Activated T-cell treated with anti-CD3 and anti-CD28 coated beads, Interleukin-2, amount 50 U/mL, for 24 hours (primary cell): ENCODE measurements around the gene HELZ.
"Not testable (repeated sequence)": the region's sequence is repeated elsewhere in the genome, so short reads cannot be mapped to it uniquely, and the experiment has no call there.

ENCODE experiments used
- DNase-seq: peaks from one replicate; pipeline ENCODE4 v3.0.0-alpha.2; 2020
- H3K27ac Mint-ChIP-seq: 2 replicates; pipeline ENCODE4 v1.8.0; 2020; ENCODE audit warnings: mild to moderate bottlenecking, mixed read lengths
- H3K27me3 Mint-ChIP-seq: 2 replicates; pipeline ENCODE4 v1.8.0; 2020; ENCODE audit warnings: mixed read lengths
- H3K36me3 Mint-ChIP-seq: 2 replicates; pipeline ENCODE4 v1.8.0; 2020; ENCODE audit warnings: low read depth, mixed read lengths
- H3K4me1 Mint-ChIP-seq: 2 replicates; pipeline ENCODE4 v1.8.0; 2020; ENCODE audit warnings: low read depth, mixed read lengths
- H3K4me3 Mint-ChIP-seq: 2 replicates; pipeline ENCODE4 v1.8.0; 2020; ENCODE audit warnings: mild to moderate bottlenecking, moderate library complexity, mixed read lengths
- H3K9me3 Mint-ChIP-seq: 2 replicates; pipeline ENCODE4 v1.8.0; 2020; ENCODE audit warnings: mixed read lengths

HELZ gene

GRCh38 chr17:67123699-67124098 lies 121.3 kb downstream of the HELZ start:
- no peak overlapping the region for H3K27ac Mint-ChIP-seq
- peaks cover 10% of the 10 kb centered on the region for H3K4me1 Mint-ChIP-seq
- H3K36me3 Mint-ChIP-seq, result peaks cover 77% of the 10 kb centered on the region
- H3K4me3 Mint-ChIP-seq, result no peak overlapping the region
- no peaks in the 10 kb centered on the region for H3K27me3 Mint-ChIP-seq
- H3K9me3 Mint-ChIP-seq, result no peaks in the 10 kb centered on the region
- DNase-seq, result no peak

GRCh38 chr17:67121316-67121891 lies 123.6 kb downstream of the HELZ start:
- no peak overlapping the region for H3K27ac Mint-ChIP-seq
- peaks cover 6% of the 10 kb centered on the region for H3K9me3 Mint-ChIP-seq
- H3K4me1 Mint-ChIP-seq, result peaks cover 10% of the 10 kb centered on the region
- peaks cover 80% of the 10 kb centered on the region for H3K36me3 Mint-ChIP-seq
- no peak overlapping the region for H3K4me3 Mint-ChIP-seq
- no peak for DNase-seq
- no peaks in the 10 kb centered on the region for H3K27me3 Mint-ChIP-seq

GRCh38 chr17:67119102-67119501 lies 125.9 kb downstream of the HELZ start:
- Mint-ChIP-seq H3K27me3 (no peaks in the 10 kb centered on the region), H3K36me3 (peaks cover 89% of the 10 kb centered on the region), H3K4me3 (no peak overlapping the region), H3K27ac (no peak overlapping the region), H3K4me1 (peaks cover 11% of the 10 kb centered on the region), H3K9me3 (peaks cover 7% of the 10 kb centered on the region)
- no peak for DNase-seq

- H3K27ac Mint-ChIP-seq, result no peak overlapping the region
- no peaks in the 10 kb centered on the region for H3K27me3 Mint-ChIP-seq
- peaks cover 94% of the 10 kb centered on the region for H3K36me3 Mint-ChIP-seq
- H3K4me1 Mint-ChIP-seq, result peaks cover 8% of the 10 kb centered on the region
- peaks cover 7% of the 10 kb centered on the region for H3K9me3 Mint-ChIP-seq
- no peak for DNase-seq
- H3K4me3 Mint-ChIP-seq, result no peak overlapping the region
Observed at GRCh38 chr17:67116045-67116575, 128.9 kb downstream of the HELZ start.

- peaks cover 7% of the 10 kb centered on the region for H3K9me3 Mint-ChIP-seq
- no peak overlapping the region for H3K27ac Mint-ChIP-seq
- no peaks in the 10 kb centered on the region for H3K27me3 Mint-ChIP-seq
- peaks cover 8% of the 10 kb centered on the region for H3K4me1 Mint-ChIP-seq
- no peak overlapping the region for H3K4me3 Mint-ChIP-seq
- no peak for DNase-seq
- H3K36me3 Mint-ChIP-seq, result peaks cover 94% of the 10 kb centered on the region
Observed at GRCh38 chr17:67115401-67115800, 129.6 kb downstream of the HELZ start.

- no peak overlapping the region for H3K4me3 Mint-ChIP-seq
- peaks cover 94% of the 10 kb centered on the region for H3K36me3 Mint-ChIP-seq
- DNase-seq, result no peak
- H3K27me3 Mint-ChIP-seq, result no peaks in the 10 kb centered on the region
- peaks cover 7% of the 10 kb centered on the region for H3K9me3 Mint-ChIP-seq
- H3K4me1 Mint-ChIP-seq, result peaks cover 8% of the 10 kb centered on the region
- peak overlapping the region; percentile 23 for H3K27ac Mint-ChIP-seq
Observed at GRCh38 chr17:67113486-67113885, 131.5 kb downstream of the HELZ start.

GRCh38 chr17:67111808-67112207 lies 133.2 kb downstream of the HELZ start:
- DNase-seq, result no peak
- no peak overlapping the region for H3K4me3 Mint-ChIP-seq
- H3K4me1 Mint-ChIP-seq, result peaks cover 13% of the 10 kb centered on the region
- H3K9me3 Mint-ChIP-seq, result peaks cover 2% of the 10 kb centered on the region
- no peak overlapping the region for H3K27ac Mint-ChIP-seq
- H3K36me3 Mint-ChIP-seq, result peaks cover 95% of the 10 kb centered on the region
- no peaks in the 10 kb centered on the region for H3K27me3 Mint-ChIP-seq

- H3K4me3 Mint-ChIP-seq, result no peak overlapping the region
- no peak for DNase-seq
- H3K27me3 Mint-ChIP-seq, result no peaks in the 10 kb centered on the region
- peaks cover 95% of the 10 kb centered on the region for H3K36me3 Mint-ChIP-seq
- H3K27ac Mint-ChIP-seq, result no peak overlapping the region
- peaks cover 13% of the 10 kb centered on the region for H3K4me1 Mint-ChIP-seq
- H3K9me3 Mint-ChIP-seq, result peaks cover under 1% of the 10 kb centered on the region
Observed at GRCh38 chr17:67111327-67111726, 133.7 kb downstream of the HELZ start.

GRCh38 chr17:67110619-67111018 lies 134.4 kb downstream of the HELZ start:
- H3K27me3 Mint-ChIP-seq, result no peaks in the 10 kb centered on the region
- DNase-seq, result no peak
- H3K4me1 Mint-ChIP-seq, result peaks cover 11% of the 10 kb centered on the region
- no peaks in the 10 kb centered on the region for H3K9me3 Mint-ChIP-seq
- H3K27ac Mint-ChIP-seq, result no peak overlapping the region
- no peak overlapping the region for H3K4me3 Mint-ChIP-seq
- peaks cover 94% of the 10 kb centered on the region for H3K36me3 Mint-ChIP-seq

GRCh38 chr17:67109111-67109510 lies 135.9 kb downstream of the HELZ start:
- Mint-ChIP-seq H3K27me3 (no peaks in the 10 kb centered on the region), H3K4me3 (no peak overlapping the region), H3K9me3 (no peaks in the 10 kb centered on the region), H3K4me1 (peaks cover 19% of the 10 kb centered on the region), H3K36me3 (peaks cover 94% of the 10 kb centered on the region), H3K27ac (no peak overlapping the region)
- no peak for DNase-seq

GRCh38 chr17:67107811-67108775 lies 136.9 kb downstream of the HELZ start:
- H3K36me3 Mint-ChIP-seq, result peaks cover 94% of the 10 kb centered on the region
- H3K27ac Mint-ChIP-seq, result no peak overlapping the region
- no peak for DNase-seq
- peaks cover 24% of the 10 kb centered on the region for H3K4me1 Mint-ChIP-seq
- no peaks in the 10 kb centered on the region for H3K27me3 Mint-ChIP-seq
- H3K4me3 Mint-ChIP-seq, result no peak overlapping the region
- H3K9me3 Mint-ChIP-seq, result no peaks in the 10 kb centered on the region

GRCh38 chr17:67107171-67107570 lies 137.8 kb downstream of the HELZ start:
- Mint-ChIP-seq H3K27ac (no peak overlapping the region), H3K36me3 (peaks cover 90% of the 10 kb centered on the region), H3K9me3 (no peaks in the 10 kb centered on the region), H3K4me1 (peaks cover 29% of the 10 kb centered on the region), H3K4me3 (no peak overlapping the region), H3K27me3 (no peaks in the 10 kb centered on the region)
- DNase-seq, result no peak

GRCh38 chr17:67105213-67105612 lies 139.8 kb downstream of the HELZ start:
- no peaks in the 10 kb centered on the region for H3K27me3 Mint-ChIP-seq
- H3K9me3 Mint-ChIP-seq, result no peaks in the 10 kb centered on the region
- no peak for DNase-seq
- H3K36me3 Mint-ChIP-seq, result peaks cover 86% of the 10 kb centered on the region
- H3K27ac Mint-ChIP-seq, result peak overlapping the region; percentile 47
- no peak overlapping the region for H3K4me3 Mint-ChIP-seq
- H3K4me1 Mint-ChIP-seq, result peaks cover 41% of the 10 kb centered on the region

GRCh38 chr17:67104641-67105040 lies 140.4 kb downstream of the HELZ start:
- Mint-ChIP-seq H3K36me3 (peaks cover 85% of the 10 kb centered on the region), H3K4me1 (peaks cover 46% of the 10 kb centered on the region)
- not testable (repeated sequence) for H3K27ac Mint-ChIP-seq, H3K27me3 Mint-ChIP-seq, H3K9me3 Mint-ChIP-seq, DNase-seq, H3K4me3 Mint-ChIP-seq

GRCh38 chr17:67098006-67098405 lies 147.0 kb downstream of the HELZ start:
- H3K36me3 Mint-ChIP-seq, result peaks cover 63% of the 10 kb centered on the region
- H3K4me3 Mint-ChIP-seq, result no peak overlapping the region
- H3K4me1 Mint-ChIP-seq, result peaks cover 60% of the 10 kb centered on the region
- H3K27me3 Mint-ChIP-seq, result no peaks in the 10 kb centered on the region
- peak overlapping the region; percentile 12 for H3K27ac Mint-ChIP-seq
- no peak for DNase-seq
- no peaks in the 10 kb centered on the region for H3K9me3 Mint-ChIP-seq
